CD14-positive monocyte (primary cell): ENCODE measurements around the gene ASPSCR1. TPM values are rescaled to one million over a fixed set of nuclear protein-coding genes. Genes with fewer than 3 reads are reported as not detected.
A peak's percentile ranks its signal among the peaks of the same experiment; 100 is the strongest.

Experiments
- DNase-seq, 3 donors: peaks; one replicate each; pipeline ENCODE4 v3.0.0-alpha.2; 2011 to 2022
- H2AFZ ChIP-seq: 2 replicates; pipeline ENCODE4 v1.6.0; 2012; ENCODE audit warnings: mild to moderate bottlenecking, low read depth, low read length, inconsistent platforms; ENCODE audit not compliant: insufficient read depth, poor library complexity, severe bottlenecking
- H3K27ac ChIP-seq, 2 donors: 1 replicate in 1 of 2; 2 replicates in 1 of 2; pipeline ENCODE4 v1.5.1; 2012 to 2013; ENCODE audit warnings: low read length in 2 of 2, control low read depth in 1 of 2, inconsistent platforms in 1 of 2, low read depth in 1 of 2, mild to moderate bottlenecking in 1 of 2
- H3K27me3 ChIP-seq, 2 donors: one replicate each; pipeline versions ENCODE4 v1.6.0 to v1.6.1; 2011 to 2013; ENCODE audit warnings: low read length in 2 of 2; ENCODE audit not compliant: control insufficient read depth in 2 of 2, insufficient read depth in 2 of 2
- H3K36me3 ChIP-seq, 2 donors: replicated peaks in 1 of 2; 1 replicate in 1 of 2; 2 replicates in 1 of 2; pipeline versions ENCODE4 v1.5.1 to v1.6.1; 2012 to 2013; ENCODE audit warnings: low read length in 2 of 2, control low read depth in 1 of 2, inconsistent platforms in 1 of 2, mild to moderate bottlenecking in 1 of 2; ENCODE audit not compliant: insufficient read depth in 2 of 2, control insufficient read depth in 1 of 2
- H3K4me1 ChIP-seq, 2 donors: 1 replicate in 1 of 2; 2 replicates in 1 of 2; pipeline versions ENCODE4 v1.5.1 to v1.6.1; 2012 to 2013; ENCODE audit warnings: low read length in 2 of 2, control low read depth in 1 of 2, inconsistent platforms in 1 of 2, mild to moderate bottlenecking in 1 of 2, moderate library complexity in 1 of 2; ENCODE audit not compliant: insufficient read depth in 2 of 2, control insufficient read depth in 1 of 2
- H3K4me2 ChIP-seq: replicated peaks from 2 replicates; pipeline ENCODE3; 2012; ENCODE audit warnings: low read length, moderate library complexity, mild to moderate bottlenecking; ENCODE audit not compliant: poor library complexity, severe bottlenecking; ENCODE audit errors: extremely low read depth
- H3K4me3 ChIP-seq, 3 experiments: fragments of 200-600 bp in 1 of 3; sonication (generic) in 1 of 3; replicated peaks in 1 of 3; 1 replicate in 2 of 3; 2 replicates in 1 of 3; pipeline ENCODE4 v1.5.1; 2011 to 2013; ENCODE audit warnings: low read length in 3 of 3, mild to moderate bottlenecking in 3 of 3, control low read depth in 2 of 3, low read depth in 2 of 3, inconsistent platforms in 1 of 3, moderate library complexity in 1 of 3
- H3K79me2 ChIP-seq: 2 replicates; pipeline ENCODE4 v1.6.0; 2012; ENCODE audit warnings: mild to moderate bottlenecking, control low read depth, inconsistent platforms, low read length, moderate library complexity; ENCODE audit not compliant: insufficient read depth
- H3K9ac ChIP-seq: 2 replicates; pipeline ENCODE4 v1.6.0; 2017; ENCODE audit warnings: low read length, mild to moderate bottlenecking; ENCODE audit not compliant: insufficient read depth, poor library complexity, severe bottlenecking
- H3K9me3 ChIP-seq, 2 donors: replicated peaks in 1 of 2; 1 replicate in 1 of 2; 2 replicates in 1 of 2; pipeline versions ENCODE4 v1.5.1 to v1.6.1; 2012 to 2013; ENCODE audit warnings: low read length in 2 of 2, control low read depth in 1 of 2; ENCODE audit not compliant: control insufficient read depth in 1 of 2, insufficient read depth in 1 of 2
- H4K20me1 ChIP-seq: 2 replicates; pipeline ENCODE4 v1.6.0; 2012; ENCODE audit warnings: mild to moderate bottlenecking, low read length, control low read depth, moderate library complexity; ENCODE audit not compliant: insufficient read depth
- H3K27ac Mint-ChIP-seq, 7 donors: one replicate each; pipeline ENCODE4 v1.8.0; 2020; ENCODE audit warnings: mild to moderate bottlenecking in 7 of 7, mixed read lengths in 7 of 7, moderate library complexity in 6 of 7, inconsistent platforms in 2 of 7
- H3K27me3 Mint-ChIP-seq, 3 donors: one replicate each; pipeline ENCODE4 v1.8.0; 2021 to 2022; ENCODE audit warnings: low read depth in 3 of 3, mild to moderate bottlenecking in 3 of 3, mixed read lengths in 3 of 3, moderate library complexity in 3 of 3, inconsistent platforms in 1 of 3
- H3K36me3 Mint-ChIP-seq, 2 donors: one replicate each; pipeline ENCODE4 v1.8.0; 2020; ENCODE audit warnings: mixed read lengths in 2 of 2, inconsistent platforms in 1 of 2, mild to moderate bottlenecking in 1 of 2
- H3K4me1 Mint-ChIP-seq: one replicate; pipeline ENCODE4 v1.8.0; 2020; ENCODE audit warnings: mild to moderate bottlenecking, mixed read lengths
- H3K4me3 Mint-ChIP-seq, 2 donors: one replicate each; pipeline ENCODE4 v1.8.0; 2020; ENCODE audit warnings: mild to moderate bottlenecking in 2 of 2, mixed read lengths in 2 of 2, moderate library complexity in 1 of 2
- H3K9me3 Mint-ChIP-seq, 7 donors: one replicate each; pipeline ENCODE4 v1.8.0; 2020 to 2022; ENCODE audit warnings: mixed read lengths in 7 of 7, mild to moderate bottlenecking in 6 of 7, moderate library complexity in 6 of 7, inconsistent platforms in 2 of 7
- WGBS: methylation state at CpG from one replicate; pipeline ENCODE4 v1.1.5; 2013; ENCODE audit warnings: missing lambda C conversion rate; ENCODE audit not compliant: insufficient coverage; 5-methylcytosine and 5-hydroxymethylcytosine counted together
- intact Hi-C, 2 donors: fragments of 100-400 bp; cut with micrococcal nuclease; formaldehyde crosslinking; loops; one replicate each; pipeline versions ENCODE4 v1.15.0 to v1.15.1; 2023
- polyA plus RNA-seq, 3 donors: library from polyadenylated mRNA; depleted of rRNA in 1 of 3; unstranded in 2 of 3; stranded (reverse) in 1 of 3; fragments of 300-500 nt in 2 of 3; fragments of >200 nt in 1 of 3; fragmentation: Illumina TruSeq in 2 of 3; gene quantifications; 1 replicate in 2 of 3; 2 replicates in 1 of 3; pipeline ENCODE4 v1.2.3, GENCODE V29; 2012 to 2021
- TF ChIP-seq, protein P1 (sequence below): fragments of 200-600 bp; IDR thresholded peaks from one replicate; pipeline ENCODE4 v1.8.0; 2022; ENCODE audit warnings: antibody characterized with exemption, mild to moderate bottlenecking

The ASPSCR1 gene
- polyA plus RNA-seq, 3 donors = 25.5 to 31.9 (median 25.6) TPM

DNA sequence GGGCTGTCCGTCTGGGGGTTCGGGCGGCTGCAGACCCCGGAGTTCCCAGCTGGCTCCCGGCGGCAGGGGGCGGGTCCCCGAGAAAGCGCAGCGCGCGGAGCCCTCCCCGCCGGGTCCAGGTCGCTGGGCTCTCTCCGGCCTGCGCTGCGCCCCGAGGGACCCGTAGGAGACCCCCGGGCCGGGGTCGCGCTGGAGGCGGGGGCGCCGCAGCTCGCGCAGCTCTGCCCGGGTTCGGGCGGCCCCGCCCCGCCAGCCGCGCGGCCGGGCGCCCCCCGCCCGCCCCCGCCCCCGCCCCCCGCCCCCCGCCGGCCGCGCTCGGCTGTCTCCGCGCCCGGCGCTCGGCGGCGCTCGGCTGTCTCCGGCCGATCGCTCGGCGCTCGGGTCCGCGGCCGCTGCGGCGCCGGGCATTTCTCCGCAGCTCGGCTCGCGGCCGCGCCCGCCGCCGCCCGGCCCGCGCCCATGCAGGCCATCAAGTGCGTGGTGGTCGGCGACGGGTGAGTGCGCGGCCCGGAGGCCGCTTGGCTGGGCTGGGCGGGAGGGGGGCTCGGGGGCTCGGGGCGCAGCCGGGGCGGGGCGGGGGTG is 54.0 kb downstream of the ASPSCR1 start, which contains the start of gene RAC3:
Gene RAC3, plus strand, starts transcription at position 376 of the 582 bp plus-strand sequence. Its CDS starts 84 bp downstream, at position 460.
- Histone ChIP-seq H4K20me1 (peaks cover 10% of the 10 kb centered on the region), H3K27me3 (peaks cover 6 to 10% of the 10 kb centered on the region in 2 donors), H3K27ac (no peak within 1 kb of the TSS), H2AFZ (peak within 1 kb of the TSS; percentile 73), H3K4me2 (peak within 1 kb of the TSS; percentile 92), H3K36me3 (peaks cover 0 to 11% of the 10 kb centered on the region in 2 donors), H3K4me1 (peaks cover 23 to 37% of the 10 kb centered on the region in 2 donors), H3K9me3 (no peaks in the 10 kb centered on the region), H3K79me2 (peaks cover 3% of the 10 kb centered on the region), H3K4me3 (peak within 1 kb of the TSS; percentile 30 to 76 (median 34)), H3K9ac (peak within 1 kb of the TSS; percentile 32)
- WGBS = under 1% methylated on average over 94 of the region's 96 CpGs
- peak within 1 kb of the TSS in 1 of 7 donors; percentile 50 for H3K27ac Mint-ChIP-seq
- no peak for DNase-seq
- TF ChIP-seq, protein P1, sequence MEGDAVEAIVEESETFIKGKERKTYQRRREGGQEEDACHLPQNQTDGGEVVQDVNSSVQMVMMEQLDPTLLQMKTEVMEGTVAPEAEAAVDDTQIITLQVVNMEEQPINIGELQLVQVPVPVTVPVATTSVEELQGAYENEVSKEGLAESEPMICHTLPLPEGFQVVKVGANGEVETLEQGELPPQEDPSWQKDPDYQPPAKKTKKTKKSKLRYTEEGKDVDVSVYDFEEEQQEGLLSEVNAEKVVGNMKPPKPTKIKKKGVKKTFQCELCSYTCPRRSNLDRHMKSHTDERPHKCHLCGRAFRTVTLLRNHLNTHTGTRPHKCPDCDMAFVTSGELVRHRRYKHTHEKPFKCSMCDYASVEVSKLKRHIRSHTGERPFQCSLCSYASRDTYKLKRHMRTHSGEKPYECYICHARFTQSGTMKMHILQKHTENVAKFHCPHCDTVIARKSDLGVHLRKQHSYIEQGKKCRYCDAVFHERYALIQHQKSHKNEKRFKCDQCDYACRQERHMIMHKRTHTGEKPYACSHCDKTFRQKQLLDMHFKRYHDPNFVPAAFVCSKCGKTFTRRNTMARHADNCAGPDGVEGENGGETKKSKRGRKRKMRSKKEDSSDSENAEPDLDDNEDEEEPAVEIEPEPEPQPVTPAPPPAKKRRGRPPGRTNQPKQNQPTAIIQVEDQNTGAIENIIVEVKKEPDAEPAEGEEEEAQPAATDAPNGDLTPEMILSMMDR = no peak
- H3K27me3 Mint-ChIP-seq = peaks cover 11 to 25% (median 13%) of the 10 kb centered on the region in 3 donors
- H3K4me3 Mint-ChIP-seq = peak within 1 kb of the TSS; percentile 82 to 90
- H3K4me1 Mint-ChIP-seq = peaks cover 14% of the 10 kb centered on the region
- peaks cover 0 to 5% (median 0%) of the 10 kb centered on the region in 7 donors for H3K9me3 Mint-ChIP-seq
- H3K36me3 Mint-ChIP-seq = peaks cover 18 to 44% of the 10 kb centered on the region in 2 donors
- intact Hi-C loops = loop anchor here (2.0 to 10.0 kb wide), 5 partner anchors 63 to 423 kb away; partner anchors contain the start of genes CYBC1 (in 1 of the 2), FASN (in 1 of the 2) and NARF (in 1 of the 2)

DNA sequence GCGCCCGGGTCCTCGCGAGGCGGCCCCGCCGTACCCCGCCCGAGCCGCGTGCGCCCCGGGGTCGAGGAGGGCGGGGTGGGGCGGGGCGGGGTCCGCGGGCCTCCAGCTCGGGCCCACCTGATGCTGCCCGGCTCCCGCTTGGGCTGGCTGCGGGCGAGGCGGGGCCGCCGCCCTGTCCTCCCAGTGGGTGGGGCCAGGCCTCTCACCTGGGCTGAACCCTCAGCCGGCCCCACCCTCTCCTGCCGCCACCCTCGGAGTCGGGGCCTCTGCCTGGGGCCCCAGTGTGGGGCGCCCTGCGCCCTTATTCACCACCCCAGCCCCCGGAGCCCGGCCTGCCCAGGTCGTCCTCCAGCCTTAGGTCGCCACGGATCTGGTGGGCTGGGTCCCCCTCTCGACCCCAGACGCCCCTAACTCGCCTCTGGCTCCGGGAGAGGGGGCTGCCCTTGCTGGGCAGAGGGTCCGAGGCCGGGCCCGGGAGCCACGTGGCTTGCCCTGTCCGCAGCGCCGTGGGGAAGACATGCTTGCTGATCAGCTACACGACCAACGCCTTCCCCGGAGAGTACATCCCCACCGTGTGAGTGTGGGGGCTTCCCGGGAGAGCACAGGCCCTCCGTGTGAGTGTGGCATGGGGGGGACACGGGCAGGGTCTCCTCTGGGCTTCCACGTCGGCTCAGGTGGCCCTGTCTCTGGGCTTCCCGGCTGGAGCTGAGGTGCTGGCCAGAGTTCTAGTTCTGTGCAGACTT is 54.6 kb downstream of the ASPSCR1 start:
- peaks cover 0 to 11% of the 10 kb centered on the region in 2 donors for H3K36me3 ChIP-seq
- TF ChIP-seq, protein P1 = no peak
- no peak overlapping the region for H2AFZ ChIP-seq
- Mint-ChIP-seq H3K4me3 (peak overlapping the region; percentile 60 to 65), H3K27ac (no peak overlapping the region), H3K36me3 (peaks cover 18 to 39% of the 10 kb centered on the region in 2 donors), H3K27me3 (peaks cover 11 to 25% (median 13%) of the 10 kb centered on the region in 3 donors), H3K4me1 (peaks cover 19% of the 10 kb centered on the region), H3K9me3 (peaks cover 0 to 5% (median 0%) of the 10 kb centered on the region in 7 donors)
- H3K27ac ChIP-seq = no peak overlapping the region
- H3K4me1 ChIP-seq = peaks cover 29 to 42% of the 10 kb centered on the region in 2 donors
- WGBS = 7% methylated on average over 51 of the region's 59 CpGs
- peaks cover 6 to 10% of the 10 kb centered on the region in 2 donors for H3K27me3 ChIP-seq
- H3K79me2 ChIP-seq = peaks cover 3% of the 10 kb centered on the region
- intact Hi-C loops = loop anchor here (2.0 to 10.0 kb wide), 5 partner anchors 63 to 423 kb away; partner anchors contain the start of genes CYBC1 (in 1 of the 2), FASN (in 1 of the 2) and NARF (in 1 of the 2)
- H4K20me1 ChIP-seq = peaks cover 16% of the 10 kb centered on the region
- H3K9ac ChIP-seq = no peak overlapping the region
- no peaks in the 10 kb centered on the region for H3K9me3 ChIP-seq
- DNase-seq = no peak
- no peak overlapping the region for H3K4me3 ChIP-seq
- H3K4me2 ChIP-seq = peak overlapping the region; percentile 60
